ENCODE results near the gene EVPL. TPM values are rescaled to one million over a fixed set of nuclear protein-coding genes. Genes with fewer than 3 reads are reported as not detected.

The EVPL gene
- total RNA-seq, 4 donors from 2014 or later = 14.8 to 33.4 (median 23.3) TPM

DNA sequence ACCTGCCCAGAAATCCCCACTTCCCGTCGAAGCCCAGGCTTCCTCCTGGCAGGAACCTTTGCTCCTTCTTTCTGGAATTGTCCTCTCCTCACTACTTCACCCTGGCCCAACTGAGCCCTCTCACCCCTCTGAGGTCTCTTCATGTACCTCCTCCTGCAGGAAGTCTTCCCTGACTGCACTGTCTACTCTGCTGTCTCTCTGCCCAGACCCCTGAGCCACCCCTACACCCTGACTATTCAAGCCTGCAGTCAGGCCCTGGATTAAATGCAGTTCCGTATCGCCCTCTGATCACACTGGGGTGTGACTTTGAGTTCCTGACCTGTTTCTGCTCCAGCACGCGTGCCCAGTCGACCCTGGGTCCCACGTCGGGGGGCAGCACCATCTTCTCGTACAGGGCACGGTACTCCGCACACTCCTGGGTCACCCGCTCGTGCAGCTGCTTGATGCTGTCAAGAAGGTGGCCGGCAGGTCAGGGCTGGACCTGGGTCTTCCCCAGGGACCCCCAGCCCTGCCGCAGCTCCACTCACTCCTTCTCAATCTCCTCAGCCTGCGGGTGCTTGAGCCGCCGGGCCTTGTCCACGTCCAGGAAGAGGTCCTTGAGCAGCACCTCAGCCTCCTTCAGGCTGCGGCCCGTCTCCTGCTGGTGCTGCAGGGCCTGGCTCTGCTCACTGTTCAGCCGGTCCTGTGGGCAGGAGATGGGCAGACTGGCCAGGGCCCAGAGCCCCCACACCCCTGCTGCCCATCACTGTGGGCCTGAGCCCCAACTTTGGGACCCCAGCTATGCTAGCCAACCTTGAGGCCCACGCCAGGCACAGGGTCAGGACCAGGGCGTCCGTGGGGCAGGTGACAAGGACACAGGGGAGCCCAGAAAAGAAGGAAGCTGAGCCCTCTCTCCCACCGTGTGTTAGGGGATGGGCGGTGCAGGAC is 3.9 kb downstream of the EVPL start:
- intact Hi-C loops (cut with DNase I) = no loop called here
- no peaks in the 10 kb centered on the region for H3K27me3 ChIP-seq

DNA sequence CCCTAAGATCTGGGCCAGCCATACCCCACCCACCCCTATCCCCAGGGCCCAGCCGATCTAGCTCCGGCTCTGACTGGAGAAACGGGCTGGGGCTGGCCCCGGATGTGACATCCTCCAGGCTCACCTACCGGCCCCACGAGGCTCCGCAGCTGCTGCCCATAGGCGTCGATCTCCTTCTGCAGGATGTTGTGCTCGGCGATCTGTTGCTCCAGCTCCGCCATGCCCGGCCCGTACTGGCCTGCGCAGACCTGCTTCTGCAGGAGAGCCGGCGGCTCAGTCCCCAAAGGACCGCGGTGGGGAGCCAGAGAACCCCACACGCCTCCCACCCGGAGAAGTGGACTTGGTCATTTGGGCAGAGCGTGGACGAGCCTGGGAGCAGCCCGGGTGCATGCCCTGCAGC is 4.8 kb downstream of the EVPL start:
- Histone ChIP-seq H3K4me3 (replicated peaks in 1 of 3) (no peak overlapping the region), H3K4me1 (peaks cover 5% of the 10 kb centered on the region in 2 donors), H3K9me3 (no peaks in the 10 kb centered on the region), H3K27ac (no peak overlapping the region), H3K36me3 (peaks cover 0 to 5% of the 10 kb centered on the region in 2 donors), H3K27me3 (no peaks in the 10 kb centered on the region)
- intact Hi-C loops (cut with DNase I) = no loop called here
- DNase-seq = no peak
- WGBS, 2 donors = 86% methylated on average over 22 of the region's 24 CpGs; no CpG with 5 or more reads in 1 of the 2 donors
- TF ChIP-seq, protein P1, sequence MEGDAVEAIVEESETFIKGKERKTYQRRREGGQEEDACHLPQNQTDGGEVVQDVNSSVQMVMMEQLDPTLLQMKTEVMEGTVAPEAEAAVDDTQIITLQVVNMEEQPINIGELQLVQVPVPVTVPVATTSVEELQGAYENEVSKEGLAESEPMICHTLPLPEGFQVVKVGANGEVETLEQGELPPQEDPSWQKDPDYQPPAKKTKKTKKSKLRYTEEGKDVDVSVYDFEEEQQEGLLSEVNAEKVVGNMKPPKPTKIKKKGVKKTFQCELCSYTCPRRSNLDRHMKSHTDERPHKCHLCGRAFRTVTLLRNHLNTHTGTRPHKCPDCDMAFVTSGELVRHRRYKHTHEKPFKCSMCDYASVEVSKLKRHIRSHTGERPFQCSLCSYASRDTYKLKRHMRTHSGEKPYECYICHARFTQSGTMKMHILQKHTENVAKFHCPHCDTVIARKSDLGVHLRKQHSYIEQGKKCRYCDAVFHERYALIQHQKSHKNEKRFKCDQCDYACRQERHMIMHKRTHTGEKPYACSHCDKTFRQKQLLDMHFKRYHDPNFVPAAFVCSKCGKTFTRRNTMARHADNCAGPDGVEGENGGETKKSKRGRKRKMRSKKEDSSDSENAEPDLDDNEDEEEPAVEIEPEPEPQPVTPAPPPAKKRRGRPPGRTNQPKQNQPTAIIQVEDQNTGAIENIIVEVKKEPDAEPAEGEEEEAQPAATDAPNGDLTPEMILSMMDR (IDR thresholded peaks at IDR 0.05) = no peak
- TF ChIP-seq POLR2A (IDR thresholded peaks at IDR 0.05) = no peak

More for the DNA sequence above, 3.9 kb downstream of the EVPL start:
- Histone ChIP-seq H3K36me3 (peaks cover 0 to 3% of the 10 kb centered on the region in 2 donors), H3K4me1 (peaks cover 9 to 11% of the 10 kb centered on the region in 2 donors), H3K27ac (no peak overlapping the region), H3K9me3 (no peaks in the 10 kb centered on the region), H3K4me3 (replicated peaks in 1 of 3) (no peak overlapping the region)
- no peak for DNase-seq
- WGBS, 2 donors = 90 to 91% methylated on average over 17 to 24 of the region's 28 CpGs
- TF ChIP-seq, protein P1 (IDR thresholded peaks at IDR 0.05) = no peak
- TF ChIP-seq POLR2A (IDR thresholded peaks at IDR 0.05) = no peak

DNA sequence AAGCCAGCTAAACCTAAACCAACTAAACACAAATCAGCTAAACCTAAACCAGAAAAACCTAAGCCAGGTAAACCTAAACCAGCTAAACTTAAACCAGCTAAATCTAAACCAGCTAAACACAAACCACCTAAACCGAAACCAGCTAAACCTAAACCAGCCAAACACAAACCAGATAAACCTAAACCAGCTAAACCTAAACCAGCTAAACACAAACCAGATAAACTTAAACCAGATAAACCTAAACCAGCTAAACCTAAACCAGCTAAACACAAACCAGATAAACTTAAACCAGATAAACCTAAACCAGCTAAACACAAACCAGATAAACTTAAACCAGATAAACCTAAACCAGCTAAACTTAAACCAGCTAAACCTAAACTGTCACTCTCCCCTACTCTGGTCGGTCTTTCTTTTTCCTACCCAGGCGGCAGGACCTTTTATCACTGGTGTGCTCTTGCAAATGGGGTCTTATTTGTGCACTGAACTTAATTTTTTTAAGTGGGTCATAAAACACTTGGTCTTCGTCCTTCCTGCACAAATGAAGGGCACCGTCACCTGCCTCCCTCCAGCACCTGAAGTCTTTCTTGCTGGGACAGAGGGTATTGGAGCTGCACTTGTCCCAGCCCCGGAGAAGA is 7.2 kb downstream of the EVPL start:
- no peak for DNase-seq
- Histone ChIP-seq H3K36me3 (peaks cover 0 to 5% of the 10 kb centered on the region in 2 donors), H3K27me3 (no peaks in the 10 kb centered on the region), H3K27ac (no peak overlapping the region), H3K9me3 (no peaks in the 10 kb centered on the region), H3K4me3 (replicated peaks in 1 of 3) (no peak overlapping the region), H3K4me1 (no peaks in the 10 kb centered on the region)
- TF ChIP-seq, protein P1 (IDR thresholded peaks at IDR 0.05) = no peak
- no peak for TF ChIP-seq POLR2A (IDR thresholded peaks at IDR 0.05)
- intact Hi-C loops (cut with DNase I) = no loop called here
- 85% methylated on average over 6 of the region's 6 CpGs for WGBS, 2 donors

DNA sequence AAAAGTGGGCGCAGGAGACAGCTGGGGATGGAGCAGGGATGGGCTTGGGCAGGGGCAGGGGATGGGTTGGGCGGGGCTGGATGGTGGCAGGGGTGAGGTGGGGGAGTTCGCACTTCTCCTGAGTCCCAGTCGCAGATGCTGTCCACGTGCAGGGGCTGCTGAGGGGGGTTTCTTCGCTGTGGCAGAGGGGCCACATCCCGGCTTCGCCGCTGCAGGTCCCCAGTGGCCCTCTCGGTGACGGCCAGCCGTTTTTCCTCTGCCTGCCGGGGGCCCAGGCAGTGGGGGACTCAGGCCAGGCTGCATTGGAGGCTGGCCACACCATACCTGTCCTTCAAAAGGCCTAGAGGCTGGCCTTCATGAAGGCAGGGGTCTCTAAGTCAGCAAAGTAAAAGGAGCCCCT is 8.3 kb downstream of the EVPL start:
- peaks cover 0 to 5% of the 10 kb centered on the region in 2 donors for H3K36me3 ChIP-seq
- no peaks in the 10 kb centered on the region for H3K4me1 ChIP-seq
- intact Hi-C loops (cut with DNase I) = no loop called here
- no peak overlapping the region for H3K27ac ChIP-seq
- TF ChIP-seq, protein P1 (IDR thresholded peaks at IDR 0.05) = no peak
- no peak for TF ChIP-seq POLR2A (IDR thresholded peaks at IDR 0.05)
- 82 to 89% methylated on average over 13 of the region's 13 CpGs for WGBS, 2 donors
- no peaks in the 10 kb centered on the region for H3K9me3 ChIP-seq
- H3K27me3 ChIP-seq = no peaks in the 10 kb centered on the region
- DNase-seq = no peak
- no peak overlapping the region for H3K4me3 ChIP-seq (replicated peaks in 1 of 3)

DNA sequence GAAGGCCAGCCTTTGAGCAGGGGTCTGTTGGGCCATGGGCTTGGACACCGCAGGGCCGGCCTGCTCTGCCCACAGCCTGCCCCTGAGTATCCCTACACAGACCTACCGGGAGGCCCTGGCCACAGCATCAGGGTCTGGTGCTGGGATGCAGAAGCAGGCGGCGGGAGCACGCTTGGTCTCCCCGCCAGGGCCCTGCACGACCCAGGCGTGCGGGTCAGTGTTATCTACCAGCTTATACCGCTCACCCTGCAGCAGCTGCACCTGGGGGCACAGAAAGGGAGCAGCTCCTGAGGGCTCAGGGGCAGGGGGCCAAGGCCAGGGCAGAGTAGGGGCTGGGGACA is 8.8 kb downstream of the EVPL start:
- H3K27me3 ChIP-seq = no peaks in the 10 kb centered on the region
- no peak overlapping the region for H3K4me3 ChIP-seq (replicated peaks in 1 of 3)
- no peak overlapping the region for H3K27ac ChIP-seq
- H3K36me3 ChIP-seq = peaks cover 0 to 5% of the 10 kb centered on the region in 2 donors
- no peak for TF ChIP-seq POLR2A (IDR thresholded peaks at IDR 0.05)
- TF ChIP-seq, protein P1 (IDR thresholded peaks at IDR 0.05) = no peak
- intact Hi-C loops (cut with DNase I) = no loop called here
- no peaks in the 10 kb centered on the region for H3K9me3 ChIP-seq
- DNase-seq = no peak
- 92 to 98% methylated on average over 9 to 11 of the region's 11 CpGs for WGBS, 2 donors
- no peaks in the 10 kb centered on the region for H3K4me1 ChIP-seq

All from thyroid gland (tissue), 4 donors.